Measurements from ENCODE around the gene ZDHHC19.

ZDHHC19 gene

DNA sequence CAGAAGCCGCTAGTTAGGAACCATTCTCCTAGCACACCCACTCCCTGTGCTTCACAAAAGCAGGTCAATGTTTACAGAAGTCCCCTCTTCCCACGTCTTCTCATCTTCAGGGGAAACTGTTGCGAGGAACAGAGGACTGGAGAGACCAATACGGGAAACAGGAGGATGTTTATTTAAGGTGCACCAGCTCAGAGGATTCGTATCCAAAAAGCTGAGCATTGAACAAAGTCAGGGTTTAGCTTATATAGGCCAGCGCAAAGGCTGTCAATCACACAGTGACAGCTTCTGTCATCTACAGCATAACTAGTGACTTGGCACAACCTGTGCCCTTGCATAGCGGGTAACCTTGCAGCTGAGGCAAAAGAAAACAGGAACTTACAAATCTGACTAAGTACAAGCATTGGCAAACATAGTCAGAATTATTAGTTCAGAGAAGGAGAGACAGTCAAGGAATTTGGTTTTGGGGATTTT, 61.3 kb downstream of the ZDHHC19 start:
- DNase-seq (ENCODE audit: low spot score) (no peak), ATAC-seq (ENCODE audit: low read depth) (no peak)
- no peaks in the 10 kb centered on the region for H3K9me3 ChIP-seq (ENCODE audit: severe bottlenecking)

DNA sequence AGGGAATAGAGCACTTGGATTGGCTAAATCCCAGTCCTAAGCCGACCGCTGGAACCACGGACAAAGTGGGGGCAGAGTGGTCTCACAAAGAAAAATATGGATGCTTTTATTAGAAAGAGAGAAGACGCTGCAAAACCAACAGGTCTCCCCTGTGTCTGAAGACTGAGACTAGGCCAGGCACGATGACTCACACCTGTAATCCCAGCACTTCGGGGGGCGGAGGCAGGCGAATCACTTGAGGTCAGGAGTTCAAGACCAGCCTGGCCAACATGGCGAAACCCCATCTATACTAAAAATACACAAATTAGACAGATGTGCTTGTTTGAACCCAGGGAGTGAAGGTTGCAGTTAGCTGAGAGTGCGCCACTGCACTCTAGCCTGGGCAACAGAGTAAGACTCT, 61.8 kb downstream of the ZDHHC19 start:
- no peak for ATAC-seq (ENCODE audit: low read depth)
- no peak for DNase-seq (ENCODE audit: low spot score)
- Histone ChIP-seq H3K4me3 (ENCODE audit: severe bottlenecking) (no peak overlapping the region), H3K36me3 (ENCODE audit: low read depth) (no peaks in the 10 kb centered on the region), H3K9me3 (ENCODE audit: severe bottlenecking) (no peaks in the 10 kb centered on the region), H3K27me3 (ENCODE audit: insufficient read depth, poor library complexity, severe bottlenecking) (no peaks in the 10 kb centered on the region), H3K27ac (ENCODE audit: poor library complexity, severe bottlenecking) (no peak overlapping the region), H3K4me1 (ENCODE audit: insufficient read depth, poor library complexity, severe bottlenecking) (peaks cover 10% of the 10 kb centered on the region)
- TF ChIP-seq CTCF (IDR thresholded peaks at IDR 0.05; ENCODE audit: poor library complexity, severe bottlenecking) = no peak

More for the DNA sequence above, 61.3 kb downstream of the ZDHHC19 start:
- Histone ChIP-seq H3K27ac (ENCODE audit: poor library complexity, severe bottlenecking) (no peak overlapping the region), H3K4me3 (ENCODE audit: severe bottlenecking) (no peak overlapping the region), H3K27me3 (ENCODE audit: insufficient read depth, poor library complexity, severe bottlenecking) (no peaks in the 10 kb centered on the region), H3K4me1 (ENCODE audit: insufficient read depth, poor library complexity, severe bottlenecking) (peaks cover 5% of the 10 kb centered on the region), H3K36me3 (ENCODE audit: low read depth) (no peaks in the 10 kb centered on the region)
- TF ChIP-seq CTCF (IDR thresholded peaks at IDR 0.05; ENCODE audit: poor library complexity, severe bottlenecking) = no peak

Measured in RWPE2 (cell line).